ENCODE measurements around the gene ITGA8. TPM values are rescaled to one million over a fixed set of nuclear protein-coding genes. Genes with fewer than 3 reads are reported as not detected.

ITGA8 gene
- total RNA-seq, 1 donor from 2014 or later = not detected

- no peaks in the 10 kb centered on the region for H3K36me3 Mint-ChIP-seq (ENCODE audit: low read depth)
- H3K4me1 Mint-ChIP-seq = no peaks in the 10 kb centered on the region
- ATAC-seq (ENCODE audit: low read depth) = no peak
- DNase-seq = no peak
- H3K27me3 Mint-ChIP-seq = no peaks in the 10 kb centered on the region
- TF ChIP-seq CTCF (IDR thresholded peaks at IDR 0.05) = no peak
- ChIA-PET POLR2A (no interaction called here), CTCF (no interaction called here)
- no peak overlapping the region for H3K4me3 Mint-ChIP-seq
- intact Hi-C loops (cut with micrococcal nuclease) = no loop called here
- H3K9me3 Mint-ChIP-seq = peaks cover 7% of the 10 kb centered on the region
- H3K27ac Mint-ChIP-seq = no peak overlapping the region
Measured at GRCh38 chr10:15550950-15551349, 168.8 kb downstream of the ITGA8 start.

DNA sequence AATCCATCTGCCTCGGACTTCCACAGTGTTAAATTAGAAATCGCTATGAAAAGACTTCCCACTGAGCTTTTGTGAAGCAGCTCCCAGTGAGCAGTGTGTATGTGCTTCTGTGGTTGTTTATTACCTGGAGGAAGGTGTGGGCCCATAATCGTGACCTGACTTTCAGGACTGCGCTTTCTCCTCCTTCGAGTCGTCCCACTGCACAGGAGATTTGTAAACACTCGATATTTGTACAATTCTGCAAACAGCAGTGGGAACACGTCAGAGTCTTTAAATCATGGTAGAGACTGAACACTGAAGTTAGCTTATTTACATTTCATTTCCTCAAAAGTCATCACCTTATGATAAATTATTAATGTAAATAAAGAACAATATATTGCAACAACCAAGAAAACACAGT, 171.4 kb downstream of the ITGA8 start:
- ChIA-PET POLR2A (no interaction called here), CTCF (no interaction called here)
- peaks cover 18% of the 10 kb centered on the region for H3K9me3 Mint-ChIP-seq
- H3K36me3 Mint-ChIP-seq (ENCODE audit: low read depth) = no peaks in the 10 kb centered on the region
- no peak for TF ChIP-seq CTCF (IDR thresholded peaks at IDR 0.05)
- no peak overlapping the region for H3K27ac Mint-ChIP-seq
- intact Hi-C loops (cut with micrococcal nuclease) = no loop called here
- no peaks in the 10 kb centered on the region for H3K27me3 Mint-ChIP-seq
- no peaks in the 10 kb centered on the region for H3K4me1 Mint-ChIP-seq
- DNase-seq (no peak), ATAC-seq (ENCODE audit: low read depth) (no peak)
- no peak overlapping the region for H3K4me3 Mint-ChIP-seq

DNA sequence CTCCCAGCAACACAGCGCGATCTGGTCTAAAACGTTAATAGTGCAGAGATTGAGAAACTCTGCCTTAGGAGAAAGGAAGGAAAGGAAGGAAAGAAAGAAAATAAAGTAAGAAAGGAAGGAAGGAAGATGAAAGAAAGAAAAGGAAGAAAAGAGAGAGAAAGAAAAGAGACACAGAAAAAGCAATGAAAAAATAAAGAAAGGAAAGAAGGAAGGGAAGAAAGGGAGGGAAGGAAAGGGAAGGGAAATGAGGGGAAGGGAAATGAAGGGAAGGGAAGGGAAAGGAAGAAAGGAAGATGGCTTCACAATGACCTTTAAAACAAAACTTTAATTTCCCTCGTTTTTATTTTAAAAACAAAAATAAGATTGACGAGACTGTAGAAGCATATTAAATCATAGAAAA, 173.1 kb downstream of the ITGA8 start:
- Mint-ChIP-seq H3K9me3 (peaks cover 19% of the 10 kb centered on the region), H3K4me1 (no peaks in the 10 kb centered on the region), H3K27ac (no peak overlapping the region), H3K36me3 (ENCODE audit: low read depth) (no peaks in the 10 kb centered on the region), H3K27me3 (no peaks in the 10 kb centered on the region), H3K4me3 (no peak overlapping the region)
- ATAC-seq (ENCODE audit: low read depth) (no peak), DNase-seq (no peak)
- POLR2A ChIA-PET = no interaction called here
- intact Hi-C loops (cut with micrococcal nuclease) = no loop called here
- CTCF ChIA-PET = no interaction called here
- TF ChIP-seq CTCF (IDR thresholded peaks at IDR 0.05) = no peak

DNA sequence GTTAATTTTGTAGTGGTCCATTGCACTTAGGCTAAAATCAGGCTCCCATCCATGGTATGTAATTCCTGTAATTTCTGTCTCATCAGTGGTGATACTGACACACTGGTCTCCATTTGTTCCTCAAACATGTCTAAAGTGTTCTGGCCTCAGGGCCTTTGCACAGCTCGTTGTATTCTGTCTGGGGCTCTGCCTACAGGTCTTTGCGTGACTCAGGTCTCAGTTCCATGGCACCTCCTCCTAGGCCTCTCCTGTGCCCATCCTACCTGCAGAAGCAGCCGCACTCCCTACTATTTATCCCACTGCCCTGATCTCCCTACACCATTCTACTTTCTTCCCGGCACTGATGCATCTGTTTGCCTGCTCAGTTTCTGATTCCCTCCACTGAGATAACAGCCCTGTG, 173.8 kb downstream of the ITGA8 start:
- ATAC-seq (ENCODE audit: low read depth) = no peak
- CTCF ChIA-PET = no interaction called here
- H3K27ac Mint-ChIP-seq = no peak overlapping the region
- no peaks in the 10 kb centered on the region for H3K27me3 Mint-ChIP-seq
- TF ChIP-seq CTCF (IDR thresholded peaks at IDR 0.05) = no peak
- peaks cover 19% of the 10 kb centered on the region for H3K9me3 Mint-ChIP-seq
- H3K36me3 Mint-ChIP-seq (ENCODE audit: low read depth) = no peaks in the 10 kb centered on the region
- no peak for DNase-seq
- POLR2A ChIA-PET = no interaction called here
- no peak overlapping the region for H3K4me3 Mint-ChIP-seq
- no peaks in the 10 kb centered on the region for H3K4me1 Mint-ChIP-seq
- intact Hi-C loops (cut with micrococcal nuclease) = no loop called here

- ATAC-seq (ENCODE audit: low read depth) = no peak
- Mint-ChIP-seq H3K36me3 (ENCODE audit: low read depth) (no peaks in the 10 kb centered on the region), H3K27ac (no peak overlapping the region), H3K9me3 (peaks cover 19% of the 10 kb centered on the region), H3K27me3 (no peaks in the 10 kb centered on the region), H3K4me3 (no peak overlapping the region), H3K4me1 (no peaks in the 10 kb centered on the region)
- no peak for DNase-seq
- intact Hi-C loops (cut with micrococcal nuclease) = no loop called here
- TF ChIP-seq CTCF (IDR thresholded peaks at IDR 0.05) = no peak
- ChIA-PET POLR2A (no interaction called here), CTCF (no interaction called here)
Measured at GRCh38 chr10:15545266-15545665, 174.5 kb downstream of the ITGA8 start.

Data from activated B cell treated with CpG ODN at 0.5 μM for 24 hours (primary cell).